ENCODE data around the gene S100A1. TPM values are rescaled to one million over a fixed set of nuclear protein-coding genes. Genes with fewer than 3 reads are reported as not detected.
A peak's percentile ranks its signal among the peaks of the same experiment; 100 is the strongest.
"Not testable (repeated sequence)": the region's sequence is repeated elsewhere in the genome, so short reads cannot be mapped to it uniquely, and the experiment has no call there.

The S100A1 gene
- total RNA-seq, 3 donors from 2014 or later (not counting 1 experiment from before 2014, with no cell fraction given): not detected

- H3K9me3 Mint-ChIP-seq: no peaks in the 10 kb centered on the region
- no peaks in the 10 kb centered on the region for H3K27me3 Mint-ChIP-seq (ENCODE audit: low read depth in 2 of 2)
- Histone ChIP-seq H3K4me3 (ENCODE audit: low read length) (peak overlapping the region; percentile 88), H3K9me3 (ENCODE audit: control insufficient read depth, insufficient read depth, low read length) (no peaks in the 10 kb centered on the region), H3K27me3 (ENCODE audit: control insufficient read depth, insufficient read depth, low read length) (no peaks in the 10 kb centered on the region), H3K4me1 (ENCODE audit: control insufficient read depth, insufficient read depth, low read length) (peaks cover 20% of the 10 kb centered on the region), H3K27ac (ENCODE audit: low read length) (peak overlapping the region; percentile 92), H3K36me3 (ENCODE audit: control insufficient read depth, insufficient read depth, low read length) (peaks cover 43% of the 10 kb centered on the region)
- peaks cover 11% of the 10 kb centered on the region for H3K36me3 Mint-ChIP-seq
- intact Hi-C loops (cut with micrococcal nuclease): loop anchor here (2.0 to 10.0 kb wide), 3 partner anchors 36 to 316 kb away; partner anchors contain the start of genes CHTOP, RAB13 and SLC27A3
- DNase-seq: no peak
- ATAC-seq: peak in 1 of 3 donors; percentile 0
- H3K4me1 Mint-ChIP-seq: peaks cover 8 to 10% of the 10 kb centered on the region in 2 donors
- no peak overlapping the region for H3K27ac Mint-ChIP-seq
- no peak for TF ChIP-seq CTCF (IDR thresholded peaks at IDR 0.05)
- no peak overlapping the region for H3K4me3 Mint-ChIP-seq
- 2% methylated on average over 22 of the region's 22 CpGs for WGBS (ENCODE audit: insufficient coverage)
Observed at GRCh38 chr1:153670257-153670858, 42.1 kb downstream of the S100A1 start.

- ATAC-seq: peak; percentile 85 to 97 (median 91)
- no peaks in the 10 kb centered on the region for H3K27me3 Mint-ChIP-seq (ENCODE audit: low read depth in 2 of 2)
- no peaks in the 10 kb centered on the region for H3K9me3 ChIP-seq (ENCODE audit: control insufficient read depth, insufficient read depth, low read length)
- peak; percentile 23 for TF ChIP-seq CTCF (IDR thresholded peaks at IDR 0.05)
- peaks cover 8 to 10% of the 10 kb centered on the region in 2 donors for H3K4me1 Mint-ChIP-seq
- peaks cover 11% of the 10 kb centered on the region for H3K36me3 Mint-ChIP-seq
- peak within 1 kb of the TSS; percentile 92 for H3K27ac ChIP-seq (ENCODE audit: low read length)
- DNase-seq: peak; percentile 93 to 98
- no peaks in the 10 kb centered on the region for H3K27me3 ChIP-seq (ENCODE audit: control insufficient read depth, insufficient read depth, low read length)
- no peaks in the 10 kb centered on the region for H3K9me3 Mint-ChIP-seq
- peaks cover 36% of the 10 kb centered on the region for H3K36me3 ChIP-seq (ENCODE audit: control insufficient read depth, insufficient read depth, low read length)
- no peak within 1 kb of the TSS for H3K4me3 Mint-ChIP-seq
- H3K4me3 ChIP-seq (ENCODE audit: low read length): peak within 1 kb of the TSS; percentile 88
- peaks cover 20% of the 10 kb centered on the region for H3K4me1 ChIP-seq (ENCODE audit: control insufficient read depth, insufficient read depth, low read length)
- WGBS (ENCODE audit: insufficient coverage): under 1% methylated on average over 34 of the region's 35 CpGs
- no peak within 1 kb of the TSS for H3K27ac Mint-ChIP-seq
- intact Hi-C loops (cut with micrococcal nuclease): loop anchor here (1.0 to 10.0 kb wide), 4 partner anchors 13 to 316 kb away; partner anchors contain the start of genes CHTOP, RAB13, SLC27A3 and SNAPIN
Observed at GRCh38 chr1:153670859-153671627, 42.8 kb downstream of the S100A1 start, which contains the start of gene ILF2. Gene ILF2 (minus strand): TSS chr1:153670993. CDS start chr1:153670922, 71 bp downstream.

- not testable (repeated sequence) for H3K9me3 Mint-ChIP-seq; H3K4me3 Mint-ChIP-seq; H3K27me3 Mint-ChIP-seq (ENCODE audit: low read depth in 2 of 2); H3K27ac Mint-ChIP-seq; H3K4me1 Mint-ChIP-seq; H3K27me3 ChIP-seq (ENCODE audit: control insufficient read depth, insufficient read depth, low read length); H3K9me3 ChIP-seq (ENCODE audit: control insufficient read depth, insufficient read depth, low read length)
- 14% methylated on average over 25 of the region's 28 CpGs for WGBS (ENCODE audit: insufficient coverage)
- peaks cover 11% of the 10 kb centered on the region for H3K36me3 Mint-ChIP-seq
- peak; percentile 52 to 72 for DNase-seq
- intact Hi-C loops (cut with micrococcal nuclease): loop anchor here (1.0 to 10.0 kb wide), 4 partner anchors 13 to 315 kb away; partner anchors contain the start of genes CHTOP, RAB13, SLC27A3 and SNAPIN
- Histone ChIP-seq H3K4me1 (ENCODE audit: control insufficient read depth, insufficient read depth, low read length) (peaks cover 20% of the 10 kb centered on the region), H3K4me3 (ENCODE audit: low read length) (peak overlapping the region; percentile 60), H3K27ac (ENCODE audit: low read length) (peak overlapping the region; percentile 86), H3K36me3 (ENCODE audit: control insufficient read depth, insufficient read depth, low read length) (peaks cover 29% of the 10 kb centered on the region)
- peak; percentile 24 to 33 (median 27) for ATAC-seq
Observed at GRCh38 chr1:153671628-153672353, 43.6 kb downstream of the S100A1 start.

Measured in natural killer cell (primary cell).